Ishikawa (cell line): ENCODE measurements around the gene RBKS.

Experiments used
- CEBPB ChIP-seq: IDR thresholded peaks from 2 replicates; pipeline ENCODE4 v1.6.1; 2012
- CREB1 ChIP-seq: IDR thresholded peaks from 2 replicates; pipeline ENCODE4 v1.6.1; 2012; ENCODE audit warnings: low read depth
- EGR1 ChIP-seq: IDR thresholded peaks from 2 replicates; pipeline ENCODE4 v1.6.1; 2012
- EP300 ChIP-seq: IDR thresholded peaks from 2 replicates; pipeline ENCODE4 v1.6.1; 2012; ENCODE audit warnings: borderline replicate concordance
- FOXM1 ChIP-seq: IDR thresholded peaks from 2 replicates; pipeline ENCODE4 v1.6.1; 2012; ENCODE audit warnings: low read depth, borderline replicate concordance
- MAX ChIP-seq: IDR thresholded peaks from 2 replicates; pipeline ENCODE4 v1.6.1; 2012
- NFIC ChIP-seq: IDR thresholded peaks from 2 replicates; pipeline ENCODE4 v1.6.1; 2012
- RAD21 ChIP-seq: IDR thresholded peaks from 2 replicates; pipeline ENCODE4 v1.6.1; 2012; ENCODE audit warnings: low read depth
- REST ChIP-seq: IDR thresholded peaks from 2 replicates; pipeline ENCODE4 v1.6.1; 2012; ENCODE audit warnings: low read depth, mild to moderate bottlenecking
- TAF1 ChIP-seq: IDR thresholded peaks from 2 replicates; pipeline ENCODE4 v1.6.1; 2012; ENCODE audit warnings: low read depth, mild to moderate bottlenecking
- TCF12 ChIP-seq: IDR thresholded peaks from 2 replicates; pipeline ENCODE4 v1.6.1; 2012; ENCODE audit warnings: low read depth
- TEAD4 ChIP-seq: IDR thresholded peaks from 2 replicates; pipeline ENCODE4 v1.6.1; 2012
- USF1 ChIP-seq: IDR thresholded peaks from 2 replicates; pipeline ENCODE4 v1.6.1; 2012
- YY1 ChIP-seq: IDR thresholded peaks from 2 replicates; pipeline ENCODE4 v1.6.1; 2012; ENCODE audit warnings: low read depth
- ZBTB7A ChIP-seq: IDR thresholded peaks from 2 replicates; pipeline ENCODE4 v1.6.1; 2012; ENCODE audit warnings: low read depth

Gene RBKS

GRCh38 chr2:27890146-27890923 is at the start of gene RBKS, which contains the start of gene BABAM2:
RBKS (minus strand) TSS chr2:27890387; CDS start chr2:27890345, 42 bp downstream.
BABAM2 (plus strand) TSS chr2:27890729; CDS start chr2:27894557, 3,828 bp downstream.
- TF ChIP-seq TCF12 (peak; percentile 35; the same call in 1 of the 2 replicates), REST (peak; percentile 46; the same call in 1 of the 2 replicates), YY1 (peak; percentile 72), EP300 (no peak; the same call in 1 of the 2 replicates), MAX (peak; percentile 71), TEAD4 (no peak), TAF1 (peak; percentile 78), RAD21 (no peak), USF1 (peak; percentile 55), EGR1 (peak; percentile 99), FOXM1 (no peak)

GRCh38 chr2:27935026-27935425 is 44.8 kb upstream of the RBKS start:
- no peak for TF ChIP-seq RAD21
- TF ChIP-seq CREB1: no peak
- TF ChIP-seq ZBTB7A: no peak
- no peak for TF ChIP-seq NFIC
- no peak for TF ChIP-seq MAX
- TF ChIP-seq EGR1: no peak
- no peak for TF ChIP-seq USF1
- no peak for TF ChIP-seq FOXM1
- TF ChIP-seq TEAD4: no peak
- no peak for TF ChIP-seq REST
- no peak for TF ChIP-seq TAF1
- TF ChIP-seq TCF12: no peak

GRCh38 chr2:27932396-27932795 is 42.2 kb upstream of the RBKS start:
- TF ChIP-seq CEBPB (no peak), YY1 (no peak), TEAD4 (peak; percentile 56), TAF1 (no peak)

GRCh38 chr2:27931361-27931950 is 41.3 kb upstream of the RBKS start:
- TF ChIP-seq NFIC: no peak

GRCh38 chr2:27929916-27930486 is 39.8 kb upstream of the RBKS start:
- TF ChIP-seq MAX (no peak), CEBPB (no peak), RAD21 (no peak), REST (no peak), EP300 (no peak), FOXM1 (no peak), TAF1 (no peak), YY1 (no peak), TEAD4 (no peak), NFIC (no peak), TCF12 (no peak), EGR1 (no peak), ZBTB7A (no peak), USF1 (no peak), CREB1 (no peak)
